ENCODE results near the gene GPHN.

DNA sequence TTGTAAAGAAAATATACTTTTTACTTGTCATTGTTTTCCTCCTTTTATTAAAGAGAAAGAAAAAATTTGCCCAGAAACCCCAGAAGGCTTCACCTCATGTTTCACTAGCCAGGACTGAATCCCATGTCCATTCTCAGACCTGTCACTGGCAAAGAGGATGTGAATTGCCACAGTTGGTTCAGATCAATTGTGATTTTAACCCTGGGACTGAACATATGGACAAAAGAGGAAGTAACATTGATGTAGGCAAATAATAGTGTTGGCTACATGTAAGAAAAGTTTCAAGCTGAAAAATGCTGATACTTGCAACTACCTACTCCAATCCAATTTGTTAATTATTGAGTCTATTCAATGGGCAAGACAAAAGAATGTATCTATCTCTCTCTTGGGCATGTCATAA, 30.4 kb upstream of the GPHN start:
- no peak for TF ChIP-seq CTCF (IDR thresholded peaks at IDR 0.05)
- TF ChIP-seq POLR2A (IDR thresholded peaks at IDR 0.05), result no peak

All from right lobe of liver (tissue), 4 donors.